HG03280 (cell line): ENCODE measurements around the gene ZMYND8.
"Not testable (repeated sequence)": the region's sequence is repeated elsewhere in the genome, so short reads cannot be mapped to it uniquely, and the experiment has no call there.

Experiments
- ATAC-seq: cut with Tn5 transposase; IDR thresholded peaks from one replicate; pipeline ENCODE4 v1.9.1; 2021; ENCODE audit warnings: mild to moderate bottlenecking, moderate library complexity; ENCODE audit not compliant: unreplicated experiment

Gene ZMYND8

GRCh38 chr20:47271046-47271615 is 85.4 kb downstream of the ZMYND8 start:
- ATAC-seq = no peak

DNA sequence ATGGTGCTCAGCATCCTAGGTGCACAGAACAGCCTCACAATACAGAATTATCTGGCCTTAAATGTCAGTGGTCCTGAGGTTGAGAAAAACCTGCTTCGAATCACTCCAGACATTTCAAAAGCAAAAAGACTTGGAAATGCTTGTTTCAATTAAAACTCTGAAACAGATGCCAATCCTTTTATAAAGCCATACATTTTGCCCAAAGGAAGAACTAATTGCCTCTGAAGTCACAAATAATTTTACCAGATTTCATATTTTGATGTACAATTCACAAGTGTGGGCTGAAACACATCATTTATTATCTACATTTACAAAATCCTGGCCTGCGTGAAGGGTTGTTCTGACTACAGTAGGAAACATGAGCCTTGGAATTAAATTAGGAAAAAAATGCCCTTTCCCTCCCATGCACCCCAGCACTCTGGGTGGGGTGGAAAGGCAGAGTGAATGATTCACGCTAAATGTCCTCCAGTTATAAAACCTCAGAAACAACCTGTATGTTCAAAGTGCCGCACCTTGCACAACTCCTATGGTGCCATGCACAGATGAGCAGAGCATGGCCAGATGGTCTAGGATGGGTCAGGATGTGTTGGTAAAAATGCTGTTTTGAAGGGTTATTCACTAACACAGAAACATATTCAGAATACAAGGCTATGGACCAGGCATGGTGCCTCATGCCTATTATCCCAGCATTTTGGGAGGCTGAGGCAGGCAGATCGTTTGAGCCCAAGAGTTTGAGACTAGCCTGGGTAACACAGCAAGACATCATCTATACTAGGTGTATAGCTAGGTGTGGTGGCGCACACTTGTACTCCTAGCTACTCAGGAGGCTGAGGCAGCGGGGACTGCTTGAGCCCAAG is 87.0 kb downstream of the ZMYND8 start:
- no peak for ATAC-seq

- ATAC-seq = no peak
Measured at GRCh38 chr20:47267621-47268020, 88.9 kb downstream of the ZMYND8 start.

- ATAC-seq = no peak
Measured at GRCh38 chr20:47266847-47267515, 89.5 kb downstream of the ZMYND8 start.

GRCh38 chr20:47265984-47266383 is 90.5 kb downstream of the ZMYND8 start:
- no peak for ATAC-seq

- no peak for ATAC-seq
Measured at GRCh38 chr20:47265214-47265613, 91.3 kb downstream of the ZMYND8 start.

- ATAC-seq = not testable (repeated sequence)
Measured at GRCh38 chr20:47264137-47264769, 92.2 kb downstream of the ZMYND8 start.

- ATAC-seq = no peak
Measured at GRCh38 chr20:47263465-47264084, 92.9 kb downstream of the ZMYND8 start.

DNA sequence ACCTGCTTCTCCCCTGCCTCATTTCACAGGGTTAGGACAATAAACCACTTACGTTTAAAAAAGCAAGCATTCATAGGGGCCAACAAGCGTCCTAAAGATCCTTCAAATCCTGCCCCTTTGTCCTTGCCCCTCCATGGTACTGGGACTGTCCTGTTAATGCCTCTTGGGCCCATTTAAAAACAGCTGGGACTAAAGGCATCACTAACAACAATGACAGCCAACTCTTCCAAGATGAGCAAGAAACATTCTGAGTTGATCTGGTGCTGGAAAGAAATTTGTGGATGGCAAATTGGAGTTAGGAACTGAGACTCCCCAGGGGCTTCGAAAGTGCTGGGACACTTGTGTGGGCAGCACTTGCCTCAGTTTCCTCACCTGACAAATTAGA is 93.4 kb downstream of the ZMYND8 start:
- no peak for ATAC-seq

DNA sequence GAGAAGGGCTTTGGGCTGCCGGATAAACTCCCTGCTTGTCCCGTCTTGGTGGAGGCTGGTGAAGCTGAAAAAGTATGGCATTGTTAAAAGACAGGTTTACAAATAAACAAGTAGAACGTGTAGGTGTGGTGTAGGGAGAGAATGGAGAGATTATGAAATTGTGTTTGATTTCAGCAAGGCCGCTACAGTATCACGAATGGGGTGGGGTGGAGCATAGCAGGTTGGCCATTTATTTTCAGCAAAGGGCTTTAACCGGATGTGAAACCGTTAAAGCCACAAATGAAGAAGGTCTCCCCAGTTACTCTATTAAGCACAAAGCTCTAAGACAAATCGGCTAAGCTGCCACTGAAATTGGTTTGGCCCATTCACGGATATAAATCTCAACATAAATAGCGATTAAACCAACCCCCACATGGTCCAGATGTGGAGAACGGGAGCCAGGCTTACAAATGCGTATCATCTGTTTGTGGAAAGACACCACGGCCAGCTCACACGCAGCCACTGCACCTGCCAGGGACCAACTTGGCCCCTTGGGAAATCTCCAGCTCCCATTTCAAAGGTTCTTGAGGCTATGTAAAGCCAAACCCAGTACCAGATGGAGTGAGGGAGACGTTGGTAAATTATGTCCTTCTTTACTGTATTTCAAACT is 94.0 kb downstream of the ZMYND8 start:
- peak; percentile 56 for ATAC-seq

GRCh38 chr20:47262008-47262364 is 94.5 kb downstream of the ZMYND8 start:
- no peak for ATAC-seq

DNA sequence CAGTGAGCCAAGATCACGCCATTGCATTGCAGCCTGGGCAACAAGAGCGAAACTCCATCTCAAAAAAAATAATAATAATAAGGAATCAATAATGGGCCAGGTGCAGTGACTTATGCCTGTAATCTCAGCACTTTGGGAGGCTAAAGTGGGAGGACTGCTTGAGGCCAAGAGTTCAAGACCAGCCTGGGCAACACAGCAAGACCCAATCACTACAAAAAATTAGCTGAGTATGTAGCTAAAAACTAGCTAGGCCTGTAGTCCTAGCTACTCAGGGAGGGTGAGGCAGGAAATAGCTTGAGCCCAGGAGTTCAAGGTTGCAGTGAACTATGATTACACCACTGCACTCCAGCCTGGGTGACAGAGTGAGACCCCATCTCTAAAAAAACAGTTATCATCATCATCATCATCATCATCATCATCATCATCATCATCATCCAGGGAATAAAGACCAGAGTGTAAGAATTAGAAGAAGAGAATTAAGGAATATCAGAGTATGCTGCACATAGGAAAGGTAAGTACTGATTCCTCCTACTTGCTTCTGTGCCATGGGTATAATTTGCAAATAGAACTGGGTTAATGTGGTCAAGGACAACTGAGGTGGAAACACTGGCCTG is 95.2 kb downstream of the ZMYND8 start:
- not testable (repeated sequence) for ATAC-seq

- ATAC-seq = not testable (repeated sequence)
Measured at GRCh38 chr20:47260540-47261126, 95.9 kb downstream of the ZMYND8 start.

DNA sequence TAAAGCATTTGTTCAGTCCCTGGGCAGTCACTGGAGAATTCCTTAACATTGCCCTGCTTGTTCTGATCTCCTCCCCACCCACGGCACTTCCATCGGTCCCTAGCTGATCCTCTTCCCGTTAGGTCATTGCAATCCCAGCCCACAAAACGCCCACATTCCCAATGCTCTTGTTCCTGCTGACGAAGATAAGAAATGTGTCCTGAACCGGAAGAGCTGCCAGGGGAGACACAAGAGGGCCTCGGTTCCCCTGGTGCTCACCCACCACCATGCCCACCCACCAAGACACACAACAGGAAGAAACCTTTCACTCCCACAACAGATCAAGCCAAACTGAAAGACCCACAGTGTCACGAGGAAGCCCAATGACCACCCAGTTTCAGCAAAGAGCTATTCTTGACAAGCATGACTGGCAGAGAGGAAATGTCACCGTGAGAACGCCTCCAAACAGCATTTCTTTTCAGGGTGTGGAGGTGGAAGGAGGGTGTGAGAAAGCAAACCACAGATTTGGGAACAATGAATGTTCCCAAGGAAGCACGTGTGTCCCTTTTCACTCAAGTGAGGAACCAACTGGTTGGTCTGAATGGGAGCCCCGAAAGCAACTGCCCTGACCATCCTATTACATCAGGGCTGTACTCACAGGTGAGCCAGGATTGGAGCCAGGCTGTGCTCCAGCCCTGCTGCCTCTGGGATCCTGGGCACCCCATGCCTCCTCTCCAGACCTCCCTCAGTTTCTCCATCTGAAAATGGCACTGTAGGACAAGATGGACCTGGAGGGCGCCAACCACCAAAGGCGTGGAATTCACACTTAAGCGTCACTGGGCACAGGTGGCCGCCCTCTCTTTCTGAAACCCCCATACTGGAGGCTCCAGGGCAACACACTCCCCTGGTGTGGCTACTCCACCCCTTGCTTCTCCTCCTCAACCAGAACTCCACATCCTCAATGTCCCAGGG is 97.5 kb downstream of the ZMYND8 start:
- no peak for ATAC-seq

DNA sequence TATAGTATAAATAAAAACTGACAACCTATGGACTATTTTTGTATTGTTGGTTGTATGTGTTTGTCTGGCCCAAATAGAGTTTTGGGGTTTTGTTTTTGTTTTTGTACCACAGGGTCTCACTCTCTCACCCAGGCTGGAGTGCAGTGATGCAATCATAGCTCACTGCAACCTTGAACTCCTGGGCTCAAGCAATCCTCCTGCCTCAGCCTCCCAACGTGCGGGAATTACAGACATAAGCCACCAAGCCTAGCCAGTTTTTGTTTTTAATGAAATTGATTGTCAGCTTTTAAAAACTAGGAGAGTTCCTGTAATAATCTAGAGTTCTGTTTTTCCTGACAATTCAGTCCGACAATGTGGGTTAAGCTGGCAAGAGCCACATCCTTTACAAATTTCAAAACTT is 98.7 kb downstream of the ZMYND8 start:
- no peak for ATAC-seq

- ATAC-seq = no peak
Measured at GRCh38 chr20:47257256-47257655, 99.2 kb downstream of the ZMYND8 start.

DNA sequence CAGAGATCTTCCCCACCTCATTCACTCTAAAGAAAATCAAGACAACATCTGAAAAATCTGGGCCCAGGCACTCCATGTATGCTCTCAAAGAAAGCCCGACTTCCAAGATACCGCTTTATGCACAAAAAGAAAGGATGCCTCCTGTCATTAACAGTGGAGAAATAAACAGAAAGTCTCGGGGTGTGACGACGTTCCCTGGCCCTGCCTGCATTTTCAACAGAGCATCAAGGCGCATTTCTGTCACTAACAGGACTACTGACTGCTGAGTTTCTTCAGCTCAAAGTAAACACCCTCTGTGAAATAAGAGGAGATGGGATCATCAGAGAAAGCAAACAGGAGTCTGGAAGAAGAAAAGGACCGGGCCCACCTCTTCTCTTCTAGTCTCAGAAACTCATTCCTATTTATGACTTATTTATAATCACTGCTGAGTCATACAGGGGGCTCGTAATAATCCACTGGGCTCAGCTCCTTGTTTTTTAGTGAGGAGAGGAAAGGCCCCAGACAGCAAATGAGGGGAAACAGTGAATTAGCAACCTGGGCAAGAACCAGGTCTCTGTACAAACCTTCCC is 99.7 kb downstream of the ZMYND8 start:
- no peak for ATAC-seq

GRCh38 chr20:47253872-47254271 is 102.6 kb downstream of the ZMYND8 start:
- no peak for ATAC-seq
